GM19193 (cell line): ENCODE measurements around the gene ANKRD30A.

Experiments
- POLR2A ChIP-seq: IDR thresholded peaks from 4 replicates; pipeline ENCODE4 v1.6.1; 2011; ENCODE audit not compliant: insufficient read depth, insufficient read length; ENCODE audit errors: extremely low read depth

ANKRD30A gene

DNA sequence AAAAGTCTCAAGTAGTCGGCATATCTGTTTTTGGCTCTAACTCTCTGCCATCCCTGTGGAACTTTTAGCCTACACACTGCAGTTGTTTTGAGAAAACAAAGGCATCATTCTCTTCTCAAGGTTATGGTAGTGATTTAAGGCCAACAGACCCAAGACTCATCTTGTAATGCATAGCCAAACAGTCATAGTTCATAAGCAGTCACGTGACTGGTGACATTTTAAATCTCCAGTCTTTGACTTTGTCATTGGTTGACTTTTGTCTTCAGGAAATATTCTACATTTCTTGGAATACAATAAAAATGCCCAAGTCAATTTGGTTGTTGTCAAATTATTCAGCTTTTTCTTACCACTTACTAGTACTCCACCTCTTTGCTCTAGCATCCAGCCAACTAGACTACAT lies 114.8 kb downstream of the ANKRD30A start:
- TF ChIP-seq POLR2A = no peak

DNA sequence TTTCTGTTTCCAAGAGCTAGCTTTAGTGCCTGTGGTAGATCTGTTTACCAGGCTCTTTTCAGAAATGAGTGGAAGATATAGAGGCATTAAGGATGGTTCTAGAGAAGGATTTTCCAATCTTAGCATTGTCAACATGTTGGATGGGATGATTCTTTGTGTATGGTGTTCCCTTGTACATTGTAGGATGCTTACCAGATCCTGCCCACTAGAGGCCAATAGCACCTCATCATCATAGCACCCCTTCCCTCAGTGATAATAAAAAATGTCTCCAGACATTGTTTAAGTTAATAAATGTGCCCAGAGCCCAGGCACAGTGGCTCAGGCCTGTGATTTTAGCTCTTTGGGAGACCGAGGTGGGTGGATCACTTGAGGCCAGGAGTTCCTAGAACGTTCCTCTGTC lies 121.2 kb downstream of the ANKRD30A start:
- TF ChIP-seq POLR2A = no peak

DNA sequence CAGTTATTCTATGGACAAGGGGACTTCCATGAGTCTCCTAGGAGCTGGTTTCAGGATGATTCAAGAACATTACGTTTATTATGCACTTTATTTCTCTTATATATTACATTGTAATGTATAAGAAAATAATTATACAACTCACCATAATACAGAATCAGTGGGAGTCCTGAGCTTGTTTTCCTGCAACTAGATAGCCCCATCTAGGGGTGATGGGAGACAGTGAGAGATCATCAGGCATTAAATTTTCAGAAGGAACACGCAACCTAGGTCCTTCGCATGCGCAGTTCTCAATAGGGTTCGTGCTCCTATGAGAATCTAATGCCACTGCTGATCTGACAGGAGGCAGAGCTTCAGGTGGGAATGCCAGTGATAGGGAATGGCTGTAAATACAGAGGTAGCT lies 137.9 kb downstream of the ANKRD30A start:
- no peak for TF ChIP-seq POLR2A

GRCh38 chr10:37268266-37268665 lies 142.9 kb downstream of the ANKRD30A start:
- TF ChIP-seq POLR2A = no peak

DNA sequence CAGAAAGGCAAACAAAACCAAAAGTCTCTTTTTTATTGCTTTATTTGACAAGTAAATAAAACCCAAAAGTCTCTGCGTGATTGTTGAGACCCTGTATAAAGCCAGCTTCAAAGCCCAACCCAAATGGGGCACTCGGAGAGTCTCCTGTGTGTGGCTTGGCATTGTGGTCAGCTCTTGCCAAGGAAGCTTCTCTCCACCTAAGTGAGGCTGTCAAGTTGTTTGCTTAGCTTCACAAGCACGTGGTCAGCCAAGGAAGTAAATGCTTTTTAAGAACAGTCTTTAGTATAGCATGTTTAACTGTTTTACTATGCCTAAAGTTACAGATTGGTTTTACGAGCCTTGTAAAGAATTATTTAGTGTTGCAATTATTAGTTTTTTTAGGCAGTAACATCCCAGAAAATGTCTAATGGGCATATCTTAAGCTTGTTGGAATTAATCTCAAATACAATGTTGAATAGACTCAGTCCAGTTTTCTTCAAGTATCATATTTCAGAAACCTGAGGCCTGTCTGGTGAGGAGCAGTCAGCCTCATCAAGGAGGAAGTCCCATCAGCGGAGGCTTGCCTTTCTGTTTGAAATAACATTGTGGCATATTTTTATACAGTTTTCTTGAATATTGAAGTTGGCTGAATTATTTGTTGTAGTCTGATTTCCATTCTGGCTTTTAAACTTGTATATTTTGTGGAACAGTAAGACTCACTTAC lies 144.3 kb downstream of the ANKRD30A start:
- no peak for TF ChIP-seq POLR2A

DNA sequence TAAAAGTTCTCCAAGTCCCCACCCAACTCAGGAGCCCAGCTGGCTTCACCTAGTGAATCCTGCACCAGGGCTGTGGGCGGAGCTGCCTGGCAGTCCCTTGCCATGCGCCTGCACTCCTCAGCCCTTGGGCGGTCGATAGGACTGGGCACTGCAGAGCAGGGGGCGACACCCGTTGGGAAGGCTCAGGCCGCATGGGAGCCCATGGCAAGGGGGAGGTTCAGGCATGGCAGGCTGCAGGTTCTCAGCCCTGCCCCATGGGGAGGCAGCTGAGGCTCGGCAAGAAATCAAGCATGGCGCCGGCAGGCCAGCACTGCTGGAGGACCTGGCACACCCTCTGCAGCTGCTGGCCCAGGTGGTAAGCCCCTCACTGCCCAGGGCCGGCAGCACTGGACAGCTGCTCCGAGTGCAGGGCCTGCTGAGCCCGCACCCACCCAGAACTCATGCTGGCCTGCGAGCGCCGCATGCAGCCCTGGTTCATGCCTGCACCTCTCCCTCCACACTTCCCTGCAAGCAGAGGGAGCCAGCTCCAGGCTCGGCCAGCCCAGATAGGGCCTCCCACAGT lies 149.9 kb downstream of the ANKRD30A start:
- no peak for TF ChIP-seq POLR2A

DNA sequence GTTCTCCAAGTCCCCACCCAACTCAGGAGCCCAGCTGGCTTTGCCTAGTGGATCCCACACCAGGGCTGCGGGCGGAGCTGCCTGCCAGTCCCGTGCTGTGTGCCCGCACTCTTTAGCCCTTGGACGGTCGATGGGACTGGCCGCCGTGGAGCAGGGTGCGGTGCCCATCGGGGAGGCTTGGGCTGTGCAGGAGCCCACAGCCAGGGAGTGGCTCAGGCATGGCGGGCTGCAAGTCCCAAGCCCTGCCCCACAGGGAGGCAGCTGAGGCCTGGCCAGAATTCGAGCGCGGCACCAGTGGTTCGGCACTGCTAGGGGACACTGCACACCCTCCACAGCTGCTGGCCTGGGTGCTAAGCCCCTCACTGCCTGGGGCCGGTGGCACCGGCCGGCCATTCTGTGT lies 159.7 kb downstream of the ANKRD30A start:
- no peak for TF ChIP-seq POLR2A

GRCh38 chr10:37289833-37290464 lies 164.6 kb downstream of the ANKRD30A start:
- no peak for TF ChIP-seq POLR2A

DNA sequence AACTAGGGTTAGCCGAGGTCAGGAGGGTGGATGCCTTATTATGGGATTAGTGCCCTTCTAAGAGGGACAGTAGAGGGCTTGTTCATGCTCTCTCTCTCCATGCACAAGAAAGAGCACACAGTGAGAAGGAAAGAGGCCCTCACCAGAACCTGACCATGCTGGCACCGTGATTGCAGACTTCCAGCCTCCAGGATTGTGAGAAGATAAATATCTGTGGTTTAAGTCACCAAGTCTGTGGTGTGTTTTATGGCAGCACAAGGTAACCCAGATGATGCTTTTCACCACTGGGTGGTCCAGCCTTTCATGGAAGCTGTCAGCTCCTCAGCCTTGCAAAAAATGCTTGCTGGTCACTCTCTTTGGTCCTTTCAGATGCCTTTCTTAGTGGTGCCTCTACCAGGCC lies 175.9 kb downstream of the ANKRD30A start:
- TF ChIP-seq POLR2A = no peak

DNA sequence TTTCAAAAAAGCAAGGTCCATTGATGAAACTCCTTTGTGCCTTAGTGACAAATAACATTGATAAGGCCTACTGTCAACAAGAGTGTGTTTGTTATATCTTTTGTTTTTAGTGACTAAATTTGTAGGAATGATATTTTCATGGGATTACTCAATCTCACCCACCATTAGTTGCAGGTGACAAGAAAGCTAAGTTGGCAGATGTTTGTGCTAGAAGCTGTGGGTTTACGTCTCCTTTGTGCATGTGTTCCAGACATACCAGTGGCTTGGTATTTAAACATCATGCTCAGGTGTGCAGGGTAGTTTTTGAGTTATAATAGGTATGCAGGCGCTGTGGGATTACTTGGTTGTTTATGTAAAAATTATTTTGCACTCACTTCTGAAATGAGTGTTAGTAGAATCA lies 178.6 kb downstream of the ANKRD30A start:
- no peak for TF ChIP-seq POLR2A

DNA sequence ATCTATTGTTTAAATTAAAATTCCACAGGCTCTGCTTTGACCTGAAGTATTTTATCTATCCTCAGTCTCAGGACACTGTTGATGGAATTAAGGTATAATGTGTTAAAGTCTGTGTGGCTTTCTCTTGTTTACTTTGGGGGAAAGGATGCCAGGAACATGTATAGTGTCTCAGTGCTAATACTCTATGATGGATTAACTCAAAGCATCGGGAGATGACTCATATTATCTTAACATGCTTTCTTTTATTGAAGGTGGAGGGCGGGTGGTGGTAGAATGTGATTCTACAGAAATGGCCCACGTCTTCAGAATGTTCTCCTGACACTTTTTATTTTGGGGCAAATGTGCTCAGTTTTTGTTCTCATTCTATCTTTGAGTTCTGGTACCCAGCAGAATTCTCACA lies 189.0 kb downstream of the ANKRD30A start:
- no peak for TF ChIP-seq POLR2A

DNA sequence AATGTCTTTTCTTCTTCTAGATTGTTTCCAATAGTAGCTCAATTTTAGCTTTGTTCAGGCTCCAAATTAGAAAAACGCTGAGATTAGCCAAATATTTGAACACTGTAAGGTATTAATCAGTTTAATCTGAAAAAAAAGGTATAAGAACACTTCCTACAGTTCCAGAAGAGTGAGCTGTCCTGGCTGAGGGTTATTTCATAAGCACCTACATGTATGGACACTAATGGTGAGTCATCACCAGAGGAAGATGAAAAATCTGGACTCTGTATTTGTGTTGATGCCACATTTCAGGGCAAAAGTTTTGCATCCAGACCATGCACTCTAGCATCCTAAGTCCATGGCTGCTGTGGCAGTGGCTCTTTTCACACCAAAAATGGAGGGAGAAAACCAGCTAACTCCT lies 189.5 kb downstream of the ANKRD30A start:
- no peak for TF ChIP-seq POLR2A

- TF ChIP-seq POLR2A = no peak
These were observed 219.0 kb downstream of the ANKRD30A start for GRCh38 chr10:37344413-37344812.

DNA sequence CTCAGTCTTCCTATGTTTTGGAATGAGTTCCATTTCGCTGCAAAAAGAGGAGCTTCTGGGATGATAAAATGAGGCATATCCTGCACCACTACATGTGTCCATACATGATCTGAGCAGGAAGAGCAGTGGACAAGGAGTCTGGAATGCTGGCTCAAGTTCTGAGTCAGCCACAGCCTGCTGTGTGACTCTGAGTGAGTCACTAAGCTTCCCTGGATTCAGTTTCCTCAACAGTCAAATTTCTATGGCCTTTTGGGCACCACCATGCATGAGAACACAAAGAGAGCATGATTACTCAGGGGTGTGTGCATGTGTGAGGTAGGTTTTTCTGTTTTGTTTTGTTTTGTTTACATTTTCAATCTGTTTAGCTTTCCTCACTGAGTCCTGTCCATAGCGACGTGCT lies 254.6 kb downstream of the ANKRD30A start:
- TF ChIP-seq POLR2A = no peak

- TF ChIP-seq POLR2A = no peak
These were observed 255.9 kb downstream of the ANKRD30A start for GRCh38 chr10:37381271-37381670.

- TF ChIP-seq POLR2A = no peak
These were observed 259.5 kb downstream of the ANKRD30A start for GRCh38 chr10:37384923-37385322.
